NCI-H146 (cell line): ENCODE measurements around the gene AOX1.
"Not testable (repeated sequence)": the region's sequence is repeated elsewhere in the genome, so short reads cannot be mapped to it uniquely, and the experiment has no call there.

Experiments used
- DNase-seq: peaks from one replicate; lab custom pipeline; 2025; lab: John Stamatoyannopoulos, UW

AOX1 gene

DNA sequence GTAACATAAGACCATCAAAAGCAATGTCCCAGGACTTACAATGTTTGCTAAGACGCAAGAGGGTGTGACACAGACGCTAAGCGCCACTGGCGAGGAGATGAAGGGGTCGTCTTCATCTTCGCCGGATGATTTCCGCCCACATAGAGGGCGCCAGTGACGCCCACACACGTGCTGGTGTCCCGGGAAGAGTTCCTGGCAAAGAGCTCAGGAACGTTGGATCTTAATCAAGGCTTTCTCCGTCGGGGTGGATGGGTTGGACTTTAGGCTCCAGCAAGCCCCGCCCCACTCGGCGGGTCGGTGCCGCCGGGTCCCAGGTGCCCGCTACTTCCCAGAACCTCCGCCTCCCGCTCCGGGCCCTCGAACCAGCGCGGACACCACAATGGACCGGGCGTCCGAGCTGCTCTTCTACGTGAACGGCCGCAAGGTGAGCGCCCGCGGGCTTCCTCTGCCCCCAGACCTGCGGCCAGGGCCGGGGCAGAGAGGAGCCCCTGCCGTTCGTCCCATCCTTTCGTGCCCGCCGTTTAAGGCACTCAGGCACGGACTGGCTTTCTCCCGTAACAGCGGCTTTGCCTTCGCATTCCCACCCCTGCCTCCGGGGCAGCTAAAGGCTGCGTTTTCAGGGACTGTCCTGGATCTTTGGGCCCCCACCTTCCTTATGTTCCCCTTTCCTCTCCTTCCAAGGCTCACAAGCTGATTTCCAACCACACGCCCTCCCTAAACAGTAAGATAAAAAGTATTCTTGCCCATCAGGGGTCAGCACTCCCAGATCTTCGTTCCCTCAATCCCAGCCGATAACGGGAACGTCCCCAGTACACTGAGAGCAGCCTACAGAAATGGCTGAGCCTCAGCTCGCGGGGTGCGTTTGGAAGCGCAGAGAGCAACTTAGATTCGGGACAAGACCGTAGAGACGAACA, at the start of gene AOX1:
Gene AOX1, plus strand, starts transcription at position 285 of the 914 bp plus-strand sequence. Its CDS starts 95 bp downstream, at position 380.
- DNase-seq: no peak

DNA sequence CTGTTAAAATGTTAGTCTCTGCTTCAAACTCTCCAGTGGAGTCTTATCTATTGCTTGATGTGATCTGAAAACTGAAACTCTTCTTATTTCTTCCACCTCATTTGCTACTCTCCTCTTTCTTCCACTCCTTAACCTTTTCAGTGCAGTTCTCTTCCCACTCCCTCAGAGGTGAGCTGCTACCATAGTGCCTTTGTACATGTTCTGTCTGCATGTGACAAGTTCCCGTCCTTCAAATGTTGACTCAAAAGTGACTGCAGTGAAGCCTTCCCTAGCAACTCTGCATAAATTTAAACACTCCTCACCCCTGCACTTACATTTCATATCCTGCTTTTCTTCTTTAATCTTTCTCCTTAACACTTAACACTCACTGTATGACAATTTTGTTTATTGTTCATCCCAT, 47.7 kb upstream of the AOX1 start:
- no peak for DNase-seq

DNA sequence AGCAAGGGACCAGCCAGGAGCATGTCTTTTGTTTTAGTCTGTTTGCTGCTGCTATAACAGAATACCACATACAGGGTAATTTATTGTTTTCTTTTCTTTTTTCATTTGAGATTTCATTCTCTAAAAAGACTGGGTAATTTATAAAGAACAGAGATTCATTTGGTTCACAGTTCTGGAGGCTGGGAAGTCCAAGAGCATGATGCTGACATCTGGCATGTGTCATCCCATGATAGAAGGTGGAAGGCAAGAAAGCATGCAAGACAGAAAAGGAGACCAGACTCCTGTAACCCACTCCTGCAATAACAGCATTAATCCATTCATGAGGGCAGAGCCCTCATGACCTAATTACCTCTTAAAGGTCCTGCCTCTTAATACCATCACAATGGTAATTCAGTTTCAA, 45.0 kb upstream of the AOX1 start:
- DNase-seq: no peak

DNA sequence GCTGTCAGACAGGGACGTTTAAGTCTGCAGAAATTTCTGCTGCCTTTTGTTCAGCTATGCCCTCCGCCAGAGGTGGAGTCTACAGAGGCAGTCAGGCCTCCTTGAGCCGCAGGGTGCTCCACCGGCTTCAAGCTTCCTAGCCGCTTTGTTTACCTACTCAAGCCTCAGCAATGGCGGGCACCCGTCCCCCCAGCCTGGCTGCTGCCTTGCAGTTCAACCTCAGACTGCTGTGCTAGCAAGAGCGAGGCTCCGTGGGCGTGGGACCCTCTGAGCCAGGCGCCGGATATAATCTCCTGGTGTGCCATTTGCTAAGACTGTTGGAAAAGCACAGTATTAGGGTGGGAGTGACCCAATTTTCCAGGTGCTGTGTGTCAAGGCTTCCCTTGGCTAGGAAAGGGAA, 19.2 kb upstream of the AOX1 start:
- not testable (repeated sequence) for DNase-seq

DNA sequence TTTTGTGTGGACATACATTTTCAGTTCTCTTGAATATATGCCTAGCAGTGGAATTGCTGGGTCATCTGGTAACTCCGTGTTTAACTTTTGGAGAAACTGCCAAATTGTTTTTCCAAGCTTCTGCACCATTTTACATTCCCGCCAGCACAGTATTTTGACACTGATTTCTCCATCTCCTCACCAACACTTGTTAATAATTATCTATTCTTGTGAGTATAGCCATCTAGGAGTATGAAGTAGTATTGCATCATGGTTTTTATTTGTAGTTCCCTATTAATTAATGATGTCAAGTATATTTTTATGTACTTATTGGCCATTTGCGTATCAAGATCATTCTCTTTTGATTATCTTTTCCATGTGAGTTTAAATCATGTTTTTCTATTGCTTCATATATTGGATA, 17.9 kb upstream of the AOX1 start:
- DNase-seq: no peak

DNA sequence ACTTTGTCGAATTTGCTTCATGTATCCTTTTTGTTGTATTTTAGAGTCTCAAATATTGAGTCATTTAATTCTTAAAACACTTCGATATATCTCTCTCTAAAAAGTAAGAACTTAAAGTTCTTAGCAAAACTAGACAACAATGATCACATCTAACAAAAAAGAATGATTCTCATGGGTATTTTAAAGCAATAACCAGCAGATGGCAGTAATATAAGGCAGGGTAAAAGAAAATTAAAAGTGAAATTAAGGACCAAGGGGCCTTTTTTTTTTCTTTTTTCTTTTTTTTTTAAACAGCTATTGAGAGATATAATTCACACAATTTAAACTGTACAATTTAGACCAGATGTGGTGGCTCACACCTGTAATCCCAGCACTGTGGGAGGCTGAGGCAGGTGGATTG, 9.9 kb upstream of the AOX1 start:
- no peak for DNase-seq

DNA sequence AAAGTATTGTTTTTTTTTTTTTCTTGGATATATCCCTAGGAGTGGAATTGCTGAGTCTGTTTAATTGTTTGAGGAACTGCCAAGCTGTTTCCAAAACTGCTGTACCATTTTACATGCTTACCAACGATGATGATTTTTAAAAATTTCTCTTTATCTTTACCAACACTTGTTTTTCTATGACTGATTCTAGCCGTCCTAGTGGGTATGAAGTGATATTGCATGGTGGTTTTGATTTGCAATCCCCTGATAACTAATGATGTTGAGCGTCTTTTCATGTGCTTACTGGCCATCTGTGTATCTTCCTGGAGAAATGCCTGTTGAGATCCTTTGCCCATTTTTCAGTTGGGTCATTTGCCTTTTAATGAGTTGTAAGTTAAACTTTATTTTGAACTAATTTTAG, 8.8 kb upstream of the AOX1 start:
- no peak for DNase-seq

DNA sequence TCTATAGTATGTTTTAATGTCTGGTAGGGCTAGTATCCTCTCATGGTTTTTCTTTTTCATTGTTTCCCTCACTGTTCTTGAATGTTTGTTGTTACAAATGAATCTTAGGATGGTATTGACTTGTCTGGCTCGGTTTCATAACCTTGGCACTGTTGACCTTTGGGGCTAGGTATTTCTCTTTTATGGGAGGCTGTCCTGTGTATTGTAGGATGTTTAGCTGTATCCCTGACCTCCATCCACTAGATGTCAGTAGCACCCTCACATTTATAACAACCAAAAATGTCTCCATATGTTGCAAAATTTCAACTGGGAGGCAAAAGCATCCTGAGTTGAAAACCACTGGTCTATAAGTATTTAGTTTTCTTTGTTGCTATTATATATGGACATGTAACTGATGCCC, 7.0 kb upstream of the AOX1 start:
- no peak for DNase-seq

DNA sequence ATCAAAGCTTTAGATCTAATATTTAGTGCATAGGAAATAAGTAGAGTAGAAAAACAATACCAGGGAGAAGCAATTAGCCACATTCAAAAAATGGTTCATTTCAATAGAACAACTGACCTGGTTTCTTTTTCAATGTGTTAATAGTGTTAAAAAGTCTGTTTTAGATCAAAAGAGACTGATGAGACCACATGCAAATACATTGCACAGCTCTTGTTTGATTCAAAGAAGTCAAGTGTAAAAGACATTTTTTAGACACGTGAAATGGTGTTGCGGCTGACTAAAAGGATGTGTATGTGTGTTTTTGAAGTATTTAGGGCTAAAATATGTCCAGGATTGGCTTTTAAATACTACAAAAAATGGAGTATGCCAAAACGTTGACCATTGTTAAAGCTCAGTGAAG, 1.2 kb upstream of the AOX1 start:
- no peak for DNase-seq

DNA sequence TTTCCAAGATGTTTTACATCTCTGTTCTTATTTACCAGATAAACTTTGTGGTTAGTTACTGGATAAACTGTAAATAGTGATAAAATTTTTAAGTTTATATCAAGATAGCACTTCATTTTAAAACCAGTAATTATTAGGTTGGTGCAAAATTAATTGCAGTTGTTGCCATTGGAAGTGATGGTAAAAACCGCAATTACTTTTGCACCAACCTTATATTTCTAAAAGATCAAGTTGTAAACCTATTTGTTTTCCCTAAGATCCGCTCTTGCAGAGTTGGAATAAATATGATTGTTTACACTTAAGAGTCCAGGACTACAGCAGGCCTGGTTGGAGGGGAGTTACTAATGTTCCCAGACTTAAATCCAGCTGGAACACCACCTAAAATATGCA, 479 bp upstream of the AOX1 start:
- DNase-seq: no peak

DNA sequence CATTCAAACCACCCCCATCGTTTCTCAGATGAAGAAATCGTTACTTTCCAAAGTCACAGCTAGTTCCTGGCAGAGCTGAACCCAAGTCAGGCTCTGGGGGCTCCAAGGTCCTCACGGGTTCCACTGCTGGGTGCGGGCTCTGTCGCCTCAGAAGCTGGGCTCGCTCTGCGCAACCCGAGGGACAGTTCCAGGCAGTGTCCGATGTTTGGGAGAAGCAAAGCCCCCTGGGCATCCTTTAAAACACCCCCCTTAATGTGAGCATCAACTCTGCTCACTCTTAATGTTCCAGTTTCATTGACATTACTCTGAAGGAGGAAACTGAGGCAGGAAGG, 796 bp downstream of the AOX1 start:
- DNase-seq: no peak

DNA sequence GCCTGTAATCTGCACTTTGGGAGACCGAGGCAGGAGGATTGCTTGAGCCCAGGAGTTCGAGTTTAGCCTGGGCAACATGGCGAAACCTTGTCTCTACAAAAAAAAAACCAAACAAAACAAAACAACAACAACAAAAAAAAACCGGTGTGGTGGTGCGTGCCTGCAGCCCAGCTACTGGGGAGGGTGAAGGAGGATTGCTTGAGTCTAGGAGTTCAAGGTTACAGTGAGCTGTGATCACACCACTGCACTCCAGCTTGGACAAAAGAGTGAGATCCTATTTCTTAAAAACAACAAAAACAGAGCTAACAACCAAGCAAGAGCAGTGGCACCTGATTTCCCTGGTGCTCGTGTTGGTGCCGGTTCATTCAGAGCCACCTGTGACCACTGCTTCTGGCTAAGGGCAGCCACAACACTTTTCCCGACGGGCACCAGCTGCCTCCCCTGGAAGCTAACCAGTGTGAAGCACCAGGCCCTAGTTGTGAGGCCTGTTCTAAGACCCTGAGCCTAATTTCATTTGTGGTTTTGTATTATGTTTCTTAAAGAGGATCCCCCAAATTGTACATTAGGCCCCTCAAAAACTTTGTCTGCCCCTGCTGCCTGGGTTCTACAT, 1.3 kb downstream of the AOX1 start:
- DNase-seq: no peak

DNA sequence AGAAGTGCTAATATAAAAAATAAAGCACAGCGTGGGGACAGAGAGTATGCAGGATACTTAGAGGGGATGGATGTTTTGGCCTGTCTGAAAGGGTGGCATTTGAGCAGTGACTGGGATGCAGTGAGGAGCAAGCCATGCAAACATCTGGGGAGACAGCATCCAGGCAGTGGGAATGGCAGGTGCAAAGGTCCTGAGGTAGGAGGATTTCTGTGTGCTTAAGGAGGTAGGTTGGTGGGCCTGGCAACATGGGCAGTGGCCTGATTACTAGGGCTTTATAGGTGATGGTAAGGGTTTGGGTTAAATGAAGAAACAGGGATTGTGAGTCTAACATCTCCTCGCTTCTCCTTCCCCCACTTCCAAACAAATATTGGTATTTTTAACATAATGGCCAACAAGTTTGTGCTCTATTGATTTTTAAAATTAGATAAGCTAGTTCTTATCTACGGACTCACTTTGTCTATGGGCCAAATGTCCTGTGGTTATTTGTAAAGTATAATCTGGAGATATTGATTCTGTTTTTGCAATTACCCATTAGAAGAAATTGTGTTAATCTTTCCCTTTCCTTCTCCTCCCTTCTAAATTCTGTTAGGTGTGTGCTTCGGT, 2.4 kb downstream of the AOX1 start:
- DNase-seq: no peak

DNA sequence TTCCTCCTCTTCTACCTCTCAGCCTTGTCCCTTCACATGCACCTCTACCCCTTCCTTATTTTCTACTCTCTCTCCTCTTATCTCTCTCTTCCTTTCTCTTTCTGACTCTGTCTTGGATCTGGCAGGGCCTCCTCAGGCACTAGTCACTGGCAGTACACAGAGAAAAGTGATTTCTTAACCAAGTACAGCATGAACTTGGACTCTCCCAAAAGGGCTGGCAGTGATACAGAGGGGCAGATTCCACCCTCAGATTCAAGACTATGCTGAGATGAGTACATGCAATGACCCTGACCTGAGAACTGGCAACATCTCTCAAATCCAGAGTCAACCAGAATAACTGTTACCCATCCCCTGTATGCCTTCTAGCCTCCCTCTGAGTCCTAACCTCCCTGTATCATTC, 4.3 kb downstream of the AOX1 start:
- no peak for DNase-seq

DNA sequence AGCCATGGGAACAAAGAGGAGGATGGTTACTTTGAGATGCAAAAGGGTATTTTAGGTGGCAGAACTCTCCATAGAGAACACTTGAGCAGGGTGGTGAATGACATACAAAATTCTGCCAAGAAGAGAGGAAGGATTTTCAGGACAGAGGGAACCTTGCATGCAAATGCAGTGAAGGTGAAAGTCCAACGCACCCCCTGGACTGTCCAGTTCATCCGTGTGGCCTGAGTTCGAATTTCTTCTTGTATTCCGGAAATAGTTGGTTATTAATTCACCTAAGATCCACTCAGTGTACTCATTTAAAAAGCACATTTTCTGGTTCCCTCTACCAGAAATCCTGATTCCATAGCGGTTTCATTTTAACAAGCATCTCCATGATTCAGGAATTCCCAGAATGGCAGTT, 5.5 kb downstream of the AOX1 start:
- no peak for DNase-seq

DNA sequence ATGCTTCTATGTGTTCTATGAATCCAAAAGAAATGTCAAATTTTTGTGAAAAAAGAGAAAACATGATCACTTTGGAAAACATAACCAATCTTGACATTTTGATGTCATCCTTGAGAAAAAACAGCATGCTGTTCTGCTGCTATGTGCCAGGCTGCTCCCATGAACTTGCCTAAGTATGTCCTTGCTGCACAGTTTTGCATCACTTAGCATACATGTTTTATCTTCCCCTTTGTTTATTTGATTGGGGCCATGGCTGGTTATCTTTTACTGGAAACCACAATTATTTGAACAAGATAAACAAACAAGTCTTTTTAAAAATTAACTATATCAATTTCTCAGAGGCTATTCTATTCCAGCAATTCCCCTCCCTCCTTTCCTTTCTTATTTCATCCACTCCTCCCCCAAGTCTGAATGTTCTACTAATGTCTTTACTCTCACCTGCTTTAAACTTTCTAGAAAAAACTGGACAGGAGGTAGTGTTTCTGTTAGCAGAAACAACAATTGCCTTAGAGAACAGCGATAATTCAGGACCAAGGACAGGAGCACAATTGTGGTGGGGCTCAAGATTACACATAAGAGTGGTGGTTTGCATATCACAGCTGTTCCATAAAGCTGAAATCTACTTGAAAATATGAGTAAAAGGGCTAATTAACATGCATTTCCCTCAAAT, 6.7 kb downstream of the AOX1 start:
- no peak for DNase-seq

DNA sequence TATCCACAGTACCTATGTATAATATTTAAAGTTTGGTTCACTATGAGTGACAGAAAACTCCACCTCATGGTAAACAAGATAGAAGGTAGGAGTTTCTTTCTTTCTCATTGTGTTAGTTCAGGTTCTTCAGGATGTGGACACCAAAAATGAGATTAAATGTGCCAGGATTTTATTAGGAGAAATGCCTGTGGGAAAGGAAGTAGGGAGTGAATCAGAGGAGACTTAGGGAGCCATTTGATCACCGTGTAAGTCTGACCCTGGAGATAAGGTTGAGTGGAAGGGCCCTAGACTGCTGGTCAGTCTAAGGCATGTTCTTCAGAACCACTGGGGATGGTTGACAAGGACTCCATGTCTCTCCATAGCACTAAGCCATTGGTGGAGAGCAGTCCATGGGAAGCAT, 8.1 kb downstream of the AOX1 start:
- DNase-seq: no peak

DNA sequence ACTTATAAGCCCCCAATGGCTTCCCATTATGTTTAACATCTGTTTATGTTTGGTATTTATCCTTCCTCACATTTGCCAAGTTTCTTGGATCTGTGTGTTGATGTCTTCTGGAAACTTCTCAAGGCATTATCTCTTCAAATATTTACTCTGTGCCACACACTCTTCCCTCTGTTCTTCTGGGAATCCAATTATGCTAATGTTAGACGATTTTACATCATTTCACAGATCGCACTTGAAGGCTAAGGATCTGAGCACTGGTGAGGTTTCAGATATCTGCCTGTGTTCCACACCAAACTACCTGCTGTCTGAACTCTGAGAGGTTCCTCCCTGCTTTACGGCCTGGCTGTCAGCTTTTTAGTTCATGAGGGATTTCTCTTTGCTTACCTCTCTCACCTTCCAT, 10.1 kb downstream of the AOX1 start:
- DNase-seq: no peak

DNA sequence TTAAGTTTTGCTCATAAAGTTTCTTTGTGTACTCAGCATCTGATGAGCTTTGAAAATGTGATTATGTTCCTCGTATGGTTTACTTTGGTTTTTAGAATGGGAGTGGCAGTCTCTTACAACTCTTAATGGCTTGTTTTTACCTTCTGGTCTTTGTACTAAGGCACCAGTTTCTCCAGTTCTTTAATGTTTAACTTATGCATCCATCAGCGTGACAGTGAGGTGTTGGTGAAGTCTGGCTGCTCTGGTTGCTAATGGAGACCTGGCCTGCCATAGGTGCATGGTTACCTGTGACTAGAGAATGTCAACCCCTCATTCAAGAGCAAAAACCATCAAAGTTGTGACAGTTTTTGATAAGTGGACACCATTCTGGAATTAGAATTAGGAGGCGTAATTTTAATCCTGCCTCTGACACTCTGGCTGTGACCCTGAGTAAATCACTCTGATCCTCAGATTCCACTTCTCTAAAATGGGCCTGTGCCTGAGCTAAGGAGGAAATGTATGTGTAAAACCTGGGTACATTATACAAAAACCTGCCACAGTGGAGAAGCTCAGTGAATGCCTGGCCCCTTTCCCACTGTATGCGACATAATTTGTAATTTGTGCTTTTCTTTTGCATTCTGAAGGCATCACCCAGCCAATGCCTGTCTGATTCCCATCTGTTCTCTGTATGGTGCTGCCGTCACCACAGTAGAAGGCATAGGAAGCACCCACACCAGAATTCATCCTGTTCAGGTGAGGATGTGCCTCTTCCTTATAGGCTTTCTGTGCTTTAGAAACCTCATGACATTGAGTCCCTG, 11.2 kb downstream of the AOX1 start:
- DNase-seq: no peak

DNA sequence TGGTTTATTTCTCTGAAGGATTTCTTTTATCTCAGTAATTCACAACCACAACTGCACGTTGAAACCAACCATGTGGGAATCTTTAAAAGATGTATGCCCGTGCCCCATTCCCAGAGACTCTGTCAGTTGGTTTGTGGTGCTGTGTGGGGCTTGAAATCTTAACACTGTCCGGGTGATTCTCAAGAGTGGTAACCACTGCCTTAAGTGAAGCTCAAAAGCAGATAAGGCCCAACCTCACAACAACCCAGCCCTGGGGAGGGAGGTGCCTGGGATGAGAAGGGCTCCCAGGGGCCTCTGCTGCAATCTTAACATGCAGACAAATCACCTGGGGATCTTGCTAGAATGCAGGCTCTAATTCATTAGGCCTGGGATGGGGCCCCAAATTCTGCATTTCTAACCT, 13.4 kb downstream of the AOX1 start:
- no peak for DNase-seq

DNA sequence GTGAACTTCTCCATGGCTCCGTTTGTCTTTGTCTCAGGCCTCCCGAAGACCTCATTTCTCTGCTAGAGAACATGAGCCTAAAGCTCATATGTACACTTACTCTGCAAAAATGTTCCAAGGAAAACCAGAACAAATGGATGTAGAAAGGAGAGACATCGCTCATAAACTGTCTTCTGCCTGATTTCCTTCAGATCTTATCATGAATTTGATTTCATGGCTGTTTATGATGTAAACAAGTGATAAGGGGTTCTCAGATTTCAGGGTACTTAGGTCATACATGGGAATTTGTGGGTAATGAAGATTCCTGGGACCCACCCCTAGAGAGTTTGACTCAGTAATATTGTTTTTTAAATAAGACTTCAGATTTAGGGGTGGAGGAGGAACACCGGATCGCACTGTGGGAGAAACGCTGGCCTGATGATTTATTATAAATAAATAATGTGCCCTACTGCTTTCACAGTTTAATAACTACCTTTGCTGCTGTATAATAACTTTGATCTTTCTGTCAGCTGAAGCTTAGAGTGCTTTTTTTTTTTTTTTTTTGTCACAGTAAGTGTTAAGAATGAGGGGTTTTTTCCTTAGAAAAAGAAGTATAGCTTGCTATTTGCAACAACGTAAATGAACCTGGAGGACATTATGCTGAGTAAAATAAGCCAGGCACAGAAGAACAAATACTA, 14.9 kb downstream of the AOX1 start:
- DNase-seq: no peak

DNA sequence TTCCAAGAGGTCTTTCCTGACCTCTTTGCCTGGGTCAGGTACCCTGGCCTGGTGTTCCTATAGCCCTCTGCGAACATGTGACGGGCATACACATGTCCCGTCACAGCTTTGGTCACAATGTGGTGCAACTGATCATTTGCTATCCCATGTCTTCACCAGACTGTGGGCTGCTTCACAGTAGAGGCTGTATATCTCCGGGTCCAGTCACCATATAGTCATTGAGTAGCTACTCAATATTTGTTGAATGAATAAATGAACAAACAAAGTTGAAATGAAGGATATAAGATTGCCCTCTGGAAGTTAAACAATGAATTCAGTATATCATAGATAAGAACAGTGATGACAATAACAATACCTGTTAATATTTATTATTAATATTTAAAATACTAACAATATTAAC, 16.8 kb downstream of the AOX1 start:
- DNase-seq: no peak
